GM23338 (cell line): ENCODE data around the gene OR2B6. TPM values are rescaled to one million over a fixed set of nuclear protein-coding genes. Genes with fewer than 3 reads are reported as not detected.

Experiments
- ATAC-seq: fragments of 200-7000 bp; cut with Tn5 transposase; 3 replicates; pipeline ENCODE4 v1.9.1; 2020
- DNase-seq: peaks from one replicate; pipeline ENCODE4 v3.0.0-alpha.2; 2015; ENCODE audit warnings: low spot score
- H2AFZ ChIP-seq: fragments of 200-600 bp; sonication (generic); 2 replicates; pipeline ENCODE4 v1.8.0; 2016; ENCODE audit warnings: antibody characterized with exemption, mild to moderate bottlenecking, moderate library complexity
- H3F3A ChIP-seq: fragments of 200-600 bp; sonication (generic); replicated peaks from 2 replicates; pipeline ENCODE4 v1.8.0; 2017; ENCODE audit warnings: antibody characterized with exemption, mixed run types, low read depth
- H3K27ac ChIP-seq: fragments of 200-600 bp; sonication (generic); 2 replicates; pipeline ENCODE4 v1.6.1; 2016; ENCODE audit warnings: low read depth
- H3K27me3 ChIP-seq: fragments of 200-600 bp; sonication (generic); 2 replicates; pipeline ENCODE4 v1.8.0; 2016; ENCODE audit warnings: mild to moderate bottlenecking, mixed run types, moderate library complexity; ENCODE audit not compliant: insufficient read depth
- H3K36me3 ChIP-seq: fragments of 200-600 bp; sonication (generic); 2 replicates; pipeline ENCODE4 v1.8.0; 2016; ENCODE audit warnings: mild to moderate bottlenecking; ENCODE audit not compliant: insufficient read depth
- H3K4me1 ChIP-seq: fragments of 200-600 bp; sonication (generic); 2 replicates; pipeline ENCODE4 v1.8.0; 2016; ENCODE audit warnings: mild to moderate bottlenecking, moderate library complexity; ENCODE audit not compliant: insufficient read depth
- H3K4me2 ChIP-seq: fragments of 200-600 bp; sonication (generic); 2 replicates; pipeline ENCODE4 v1.7.1; 2017; ENCODE audit warnings: mixed run types
- H3K4me3 ChIP-seq: fragments of 200-600 bp; sonication (generic); 2 replicates; pipeline ENCODE4 v1.6.1; 2016; ENCODE audit warnings: mixed run types
- H3K79me2 ChIP-seq: fragments of 200-600 bp; sonication (generic); replicated peaks from 2 replicates; pipeline ENCODE4 v1.8.0; 2017; ENCODE audit warnings: mild to moderate bottlenecking; ENCODE audit not compliant: insufficient read depth
- H3K9me2 ChIP-seq: fragments of 200-600 bp; sonication (generic); 2 replicates; pipeline ENCODE4 v1.8.0; 2017; ENCODE audit not compliant: insufficient read depth
- H4K20me1 ChIP-seq: fragments of 200-600 bp; sonication (generic); replicated peaks from 2 replicates; pipeline ENCODE4 v1.8.0; 2017; ENCODE audit warnings: mild to moderate bottlenecking; ENCODE audit not compliant: insufficient read depth
- H3K27ac Mint-ChIP-seq: 2 replicates; pipeline ENCODE4 v1.8.0; 2020; ENCODE audit warnings: inconsistent platforms, mild to moderate bottlenecking, moderate library complexity, mixed read lengths
- H3K27me3 Mint-ChIP-seq: 3 replicates; pipeline ENCODE4 v1.8.0; 2022; ENCODE audit warnings: low read depth, mild to moderate bottlenecking, moderate library complexity, mixed read lengths, inconsistent platforms; ENCODE audit not compliant: insufficient read depth, poor library complexity
- H3K36me3 Mint-ChIP-seq: 3 replicates; pipeline ENCODE4 v1.8.0; 2021; ENCODE audit warnings: low read depth, mild to moderate bottlenecking, inconsistent platforms, moderate library complexity, mixed read lengths
- H3K4me1 Mint-ChIP-seq: 3 replicates; pipeline ENCODE4 v1.8.0; 2020; ENCODE audit warnings: mild to moderate bottlenecking, inconsistent platforms, mixed read lengths
- H3K4me3 Mint-ChIP-seq: 3 replicates; pipeline ENCODE4 v1.8.0; 2021; ENCODE audit warnings: moderate library complexity, mild to moderate bottlenecking, inconsistent platforms, mixed read lengths
- H3K9me3 Mint-ChIP-seq: 3 replicates; pipeline ENCODE4 v1.8.0; 2020; ENCODE audit warnings: moderate library complexity, mild to moderate bottlenecking, inconsistent platforms, mixed read lengths
- CREB1 ChIP-seq: fragments of 250-450 bp; sonication (Bioruptor Pico); IDR thresholded peaks from 2 replicates; pipeline ENCODE4 v1.5.0; 2020; ENCODE audit warnings: low read depth, mild to moderate bottlenecking, moderate library complexity
- ETS1 ChIP-seq: IDR thresholded peaks from 2 replicates; pipeline ENCODE4 v1.6.1; 2016; ENCODE audit warnings: antibody characterized with exemption
- NANOG ChIP-seq: IDR thresholded peaks from 2 replicates; pipeline ENCODE4 v1.6.1; 2016; ENCODE audit warnings: antibody characterized with exemption, borderline replicate concordance
- POLR2AphosphoS5 ChIP-seq: IDR thresholded peaks from 2 replicates; pipeline ENCODE4 v1.6.1; 2016; ENCODE audit warnings: antibody characterized with exemption, low read depth
- REST ChIP-seq: IDR thresholded peaks from one replicate; pipeline ENCODE4 v1.6.1; 2018; ENCODE audit warnings: antibody characterized with exemption; ENCODE audit not compliant: unreplicated experiment
- ZNF331 ChIP-seq: fragments of 250-450 bp; sonication (Bioruptor Pico); IDR thresholded peaks from 2 replicates; pipeline ENCODE4 v1.5.0; 2020; ENCODE audit warnings: low read depth, mild to moderate bottlenecking, moderate library complexity
- ZNF462 ChIP-seq: fragments of 250-450 bp; sonication (Bioruptor Pico); IDR thresholded peaks from 2 replicates; pipeline ENCODE4 v1.5.0; 2020; ENCODE audit warnings: mild to moderate bottlenecking, moderate library complexity
- polyA plus RNA-seq: library from polyadenylated mRNA; unstranded; fragments of >200 nt; fragmentation: Nextera tagmentation; extraction: Ambion mirVana; gene quantifications from 2 replicates; pipeline ENCODE4 v1.2.1, GENCODE V29; 2016
- total RNA-seq: library from RNA; depleted of rRNA; stranded (reverse); fragments of >200 nt; shearing (Covaris generic); gene quantifications from 2 replicates; pipeline ENCODE4 v1.2.3, GENCODE V29; 2014

OR2B6 gene
- total and polyA plus RNA-seq, 2 experiments from 2014 or later, result 0.45 TPM; not detected in 1

GRCh38 chr6:27970444-27970843 is 13.4 kb downstream of the OR2B6 start:
- Histone ChIP-seq H3K4me2 (no peak overlapping the region), H3K9me2 (no peaks in the 10 kb centered on the region), H4K20me1 (no peaks in the 10 kb centered on the region), H3K27ac (no peak overlapping the region), H3K4me3 (no peak overlapping the region), H3F3A (no peaks in the 10 kb centered on the region), H3K4me1 (no peaks in the 10 kb centered on the region), H2AFZ (no peak overlapping the region), H3K27me3 (no peaks in the 10 kb centered on the region), H3K36me3 (no peaks in the 10 kb centered on the region), H3K79me2 (no peaks in the 10 kb centered on the region)
- H3K36me3 Mint-ChIP-seq, result no peaks in the 10 kb centered on the region
- no peak overlapping the region for H3K27ac Mint-ChIP-seq
- peaks cover 3% of the 10 kb centered on the region for H3K27me3 Mint-ChIP-seq
- H3K4me3 Mint-ChIP-seq, result no peak overlapping the region
- DNase-seq (no peak), ATAC-seq (no peak)
- H3K9me3 Mint-ChIP-seq, result peaks cover 6% of the 10 kb centered on the region; the same call in 1 of the 3 replicates
- no peak for TF ChIP-seq ZNF462 (CRISPR knock-in tag)
- H3K4me1 Mint-ChIP-seq, result no peaks in the 10 kb centered on the region

GRCh38 chr6:27972750-27973149 is 15.7 kb downstream of the OR2B6 start:
- Mint-ChIP-seq H3K4me1 (no peaks in the 10 kb centered on the region), H3K9me3 (peaks cover 6% of the 10 kb centered on the region; the same call in 1 of the 3 replicates), H3K27me3 (peaks cover 3% of the 10 kb centered on the region), H3K4me3 (no peak overlapping the region), H3K36me3 (no peaks in the 10 kb centered on the region), H3K27ac (no peak overlapping the region)
- Histone ChIP-seq H3K4me1 (no peaks in the 10 kb centered on the region), H2AFZ (no peak overlapping the region), H3K36me3 (no peaks in the 10 kb centered on the region), H4K20me1 (no peaks in the 10 kb centered on the region), H3K4me3 (no peak overlapping the region), H3K9me2 (no peaks in the 10 kb centered on the region), H3K27me3 (no peaks in the 10 kb centered on the region), H3K4me2 (no peak overlapping the region), H3K79me2 (no peaks in the 10 kb centered on the region), H3F3A (no peaks in the 10 kb centered on the region), H3K27ac (no peak overlapping the region)
- DNase-seq (no peak), ATAC-seq (no peak)
- TF ChIP-seq ZNF331 (no peak), NANOG (no peak), ETS1 (no peak), CREB1 (CRISPR knock-in tag) (no peak), POLR2AphosphoS5 (no peak), REST (no peak)
